GM20000 (cell line): ENCODE measurements around the gene LHFPL6.

Experiments
- DNase-seq: peaks from one replicate; pipeline ENCODE4 v3.0.0; 2012; ENCODE audit warnings: low spot score
- CTCF ChIP-seq: IDR thresholded peaks from 2 replicates; pipeline ENCODE4 v1.5.1; 2012; ENCODE audit warnings: mild to moderate bottlenecking, control low read depth; ENCODE audit errors: extremely low read depth, missing control alignments

LHFPL6 gene

GRCh38 chr13:39556866-39557265, 46.1 kb downstream of the LHFPL6 start:
- no peak for DNase-seq
- TF ChIP-seq CTCF = no peak

- no peak for DNase-seq
- TF ChIP-seq CTCF = no peak
Measured at GRCh38 chr13:39554371-39554770, 48.6 kb downstream of the LHFPL6 start.

GRCh38 chr13:39552246-39552645, 50.7 kb downstream of the LHFPL6 start:
- no peak for TF ChIP-seq CTCF
- no peak for DNase-seq

GRCh38 chr13:39550931-39551330, 52.1 kb downstream of the LHFPL6 start:
- no peak for DNase-seq
- no peak for TF ChIP-seq CTCF

GRCh38 chr13:39547108-39547507, 55.9 kb downstream of the LHFPL6 start:
- DNase-seq = no peak
- TF ChIP-seq CTCF = no peak

GRCh38 chr13:39542361-39542760, 60.6 kb downstream of the LHFPL6 start:
- no peak for DNase-seq
- no peak for TF ChIP-seq CTCF

- no peak for TF ChIP-seq CTCF
- DNase-seq = no peak
Measured at GRCh38 chr13:39540929-39541605, 61.9 kb downstream of the LHFPL6 start.
